SH-SY5Y (cell line): ENCODE measurements around the gene CLDN10.

Experiments used
- GATA2 ChIP-seq: IDR thresholded peaks from 2 replicates; pipeline ENCODE4 v1.6.1; 2011; ENCODE audit warnings: mild to moderate bottlenecking, low read depth, low read length
- GATA3 ChIP-seq: IDR thresholded peaks from 2 replicates; pipeline ENCODE4 v1.6.1; 2011; ENCODE audit warnings: low read depth, mild to moderate bottlenecking, low read length, moderate library complexity

- TF ChIP-seq GATA2 (no peak), GATA3 (no peak)
Observed at GRCh38 chr13:95505986-95506385, 46.5 kb upstream of the CLDN10 start.
